HL-60 (cell line): Measurements from ENCODE around the gene XPR1.

ENCODE experiments used
- DNase-seq, 2 experiments: peaks; one replicate each; pipeline ENCODE4 v3.0.0-alpha.2; 2010 to 2020; ENCODE audit warnings: low read depth in 1 of 2, low spot score in 1 of 2
- H3K27ac ChIP-seq: fragments of 250-450 bp; sonication (Bioruptor Pico); replicated peaks from 2 replicates; pipeline ENCODE4 v1.5.1; 2020; ENCODE audit warnings: mild to moderate bottlenecking, moderate library complexity
- H3K27me3 ChIP-seq: fragments of 250-450 bp; sonication (Bioruptor Pico); 2 replicates; pipeline ENCODE4 v1.5.1; 2021; ENCODE audit warnings: mild to moderate bottlenecking, moderate library complexity; ENCODE audit not compliant: insufficient read depth, poor library complexity, severe bottlenecking
- H3K4me3 ChIP-seq: replicated peaks from 2 replicates; pipeline ENCODE4 v1.5.1; 2011; ENCODE audit warnings: mild to moderate bottlenecking, control low read depth, low read length; ENCODE audit not compliant: insufficient read depth
- CTCF ChIP-seq: IDR thresholded peaks from one replicate; pipeline ENCODE4 v1.5.1; 2011; ENCODE audit warnings: low read length, control low read depth, inconsistent platforms; ENCODE audit not compliant: insufficient read depth
- GABPA ChIP-seq: IDR thresholded peaks from 2 replicates; pipeline ENCODE4 v1.6.1; 2012; ENCODE audit warnings: low read depth
- POLR2AphosphoS5 ChIP-seq: IDR thresholded peaks from 2 replicates; pipeline ENCODE4 v1.6.1; 2012; ENCODE audit warnings: low read depth
- SPI1 ChIP-seq: IDR thresholded peaks from 2 replicates; pipeline ENCODE4 v1.6.1; 2012; ENCODE audit warnings: low read depth, mild to moderate bottlenecking, borderline replicate concordance
- long read RNA-seq: library from polyadenylated mRNA; unstranded; transcript quantifications from one replicate; pipeline ENCODE4 v2.0.0, GENCODE V29; 2020
- TF ChIP-seq, protein P1 (sequence below): IDR thresholded peaks from 2 replicates; pipeline ENCODE4 v1.6.1; 2012; ENCODE audit warnings: low read depth; ENCODE audit not compliant: insufficient replicate concordance

XPR1 gene
- long read RNA-seq, full-length matches to known transcripts, result 7 of 12 reads
- long read RNA-seq, partial matches to known transcripts, result 4 of 12 reads
- long read RNA-seq, other reads (novel, unspliced or antisense), result 1 of 12 reads

DNA sequence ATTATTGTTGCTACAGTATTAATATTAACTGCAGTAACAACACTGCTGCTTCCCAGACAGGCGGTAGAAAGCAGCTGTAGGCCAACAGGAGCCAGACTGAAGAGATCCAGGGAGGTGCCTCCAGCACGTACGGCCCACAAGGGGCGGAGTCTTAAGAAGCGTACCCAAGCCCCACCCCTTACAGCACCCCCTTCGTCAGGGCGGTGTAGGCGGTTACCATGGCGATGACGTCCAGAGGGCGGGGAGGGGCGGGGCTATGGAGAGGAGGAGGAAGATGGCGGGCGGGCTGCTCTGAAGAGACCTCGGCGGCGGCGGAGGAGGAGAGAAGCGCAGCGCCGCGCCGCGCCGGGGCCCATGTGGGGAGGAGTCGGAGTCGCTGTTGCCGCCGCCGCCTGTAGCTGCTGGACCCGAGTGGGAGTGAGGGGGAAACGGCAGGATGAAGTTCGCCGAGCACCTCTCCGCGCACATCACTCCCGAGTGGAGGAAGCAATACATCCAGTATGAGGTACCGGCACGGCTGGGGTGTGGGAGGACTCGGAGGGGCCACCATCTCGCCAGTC is at the start of gene XPR1:
Gene XPR1 (plus strand): TSS at position 257 of the 560 bp plus-strand sequence. CDS start 180 bp downstream, at position 437.
- H3K27ac ChIP-seq, result peak within 1 kb of the TSS; percentile 68

GRCh38 chr1:180584869-180585268 is 47.0 kb upstream of the XPR1 start:
- H3K27ac ChIP-seq, result no peak overlapping the region
- DNase-seq, result no peak
- H3K27me3 ChIP-seq, result no peaks in the 10 kb centered on the region
- no peak for TF ChIP-seq CTCF
- TF ChIP-seq GABPA, result no peak
- TF ChIP-seq, protein P1, sequence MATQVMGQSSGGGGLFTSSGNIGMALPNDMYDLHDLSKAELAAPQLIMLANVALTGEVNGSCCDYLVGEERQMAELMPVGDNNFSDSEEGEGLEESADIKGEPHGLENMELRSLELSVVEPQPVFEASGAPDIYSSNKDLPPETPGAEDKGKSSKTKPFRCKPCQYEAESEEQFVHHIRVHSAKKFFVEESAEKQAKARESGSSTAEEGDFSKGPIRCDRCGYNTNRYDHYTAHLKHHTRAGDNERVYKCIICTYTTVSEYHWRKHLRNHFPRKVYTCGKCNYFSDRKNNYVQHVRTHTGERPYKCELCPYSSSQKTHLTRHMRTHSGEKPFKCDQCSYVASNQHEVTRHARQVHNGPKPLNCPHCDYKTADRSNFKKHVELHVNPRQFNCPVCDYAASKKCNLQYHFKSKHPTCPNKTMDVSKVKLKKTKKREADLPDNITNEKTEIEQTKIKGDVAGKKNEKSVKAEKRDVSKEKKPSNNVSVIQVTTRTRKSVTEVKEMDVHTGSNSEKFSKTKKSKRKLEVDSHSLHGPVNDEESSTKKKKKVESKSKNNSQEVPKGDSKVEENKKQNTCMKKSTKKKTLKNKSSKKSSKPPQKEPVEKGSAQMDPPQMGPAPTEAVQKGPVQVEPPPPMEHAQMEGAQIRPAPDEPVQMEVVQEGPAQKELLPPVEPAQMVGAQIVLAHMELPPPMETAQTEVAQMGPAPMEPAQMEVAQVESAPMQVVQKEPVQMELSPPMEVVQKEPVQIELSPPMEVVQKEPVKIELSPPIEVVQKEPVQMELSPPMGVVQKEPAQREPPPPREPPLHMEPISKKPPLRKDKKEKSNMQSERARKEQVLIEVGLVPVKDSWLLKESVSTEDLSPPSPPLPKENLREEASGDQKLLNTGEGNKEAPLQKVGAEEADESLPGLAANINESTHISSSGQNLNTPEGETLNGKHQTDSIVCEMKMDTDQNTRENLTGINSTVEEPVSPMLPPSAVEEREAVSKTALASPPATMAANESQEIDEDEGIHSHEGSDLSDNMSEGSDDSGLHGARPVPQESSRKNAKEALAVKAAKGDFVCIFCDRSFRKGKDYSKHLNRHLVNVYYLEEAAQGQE, result no peak
- H3K4me3 ChIP-seq, result no peak overlapping the region

More for the DNA sequence above, at the start of gene XPR1:
- peak; percentile 96 to 98 for DNase-seq
- Histone ChIP-seq H3K4me3 (peak within 1 kb of the TSS; percentile 82), H3K27me3 (no peaks in the 10 kb centered on the region)
- no peak for TF ChIP-seq SPI1
- TF ChIP-seq POLR2AphosphoS5, result peak; percentile 78; the same call in 1 of the 2 replicates
- no peak for TF ChIP-seq GABPA
- TF ChIP-seq, protein P1, result peak; percentile 35
- no peak for TF ChIP-seq CTCF

DNA sequence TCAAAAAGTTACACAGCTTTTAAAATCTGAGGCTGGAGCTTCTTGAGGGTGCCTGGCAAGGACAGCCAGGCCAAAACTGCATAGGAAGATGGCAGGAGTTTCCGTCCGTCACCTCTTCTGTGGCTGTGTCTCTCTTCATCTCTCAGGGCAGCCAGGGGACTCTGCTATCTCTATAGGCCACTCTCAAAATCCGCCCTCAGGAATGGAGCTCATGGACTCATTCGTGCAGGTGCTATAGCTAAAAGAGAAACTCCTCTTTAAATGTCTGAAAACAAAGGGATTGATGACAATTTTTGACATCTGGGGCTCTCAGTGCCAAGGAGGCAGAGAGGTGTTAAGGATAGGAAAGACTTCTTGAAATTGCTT is 45.8 kb upstream of the XPR1 start:
- Histone ChIP-seq H3K27me3 (no peaks in the 10 kb centered on the region), H3K27ac (no peak overlapping the region), H3K4me3 (no peak overlapping the region)
- TF ChIP-seq POLR2AphosphoS5, result no peak
- TF ChIP-seq, protein P1, result no peak
- DNase-seq, result no peak
